GM12874 (cell line): ENCODE data around the gene CDK5R2.

Experiments
- TF ChIP-seq, protein P1 (sequence below): IDR thresholded peaks from 2 replicates; pipeline ENCODE4 v1.5.1; 2011; ENCODE audit warnings: low read depth, mild to moderate bottlenecking, control low read depth, low read length, moderate library complexity; ENCODE audit not compliant: insufficient read depth

CDK5R2 gene

DNA sequence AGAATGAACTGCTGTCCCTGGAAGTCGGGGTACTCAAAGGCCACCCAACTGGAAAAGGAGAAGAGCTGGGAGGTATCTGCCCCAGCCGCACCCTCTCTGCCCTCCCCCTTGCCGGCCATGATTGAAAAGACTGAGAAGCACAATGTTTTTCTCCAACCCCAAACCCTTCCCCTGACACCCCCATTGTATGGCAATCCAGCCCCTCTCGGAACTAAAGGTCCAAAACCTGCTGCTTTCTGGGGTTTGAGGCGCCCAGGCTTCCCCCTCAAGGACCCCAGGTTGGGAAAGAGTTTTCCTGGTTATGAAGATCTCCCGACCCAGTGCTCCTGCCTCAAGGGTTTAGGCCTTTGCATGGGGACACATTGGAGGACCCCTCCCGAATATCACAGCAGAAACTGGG, 32.7 kb downstream of the CDK5R2 start:
- TF ChIP-seq, protein P1, sequence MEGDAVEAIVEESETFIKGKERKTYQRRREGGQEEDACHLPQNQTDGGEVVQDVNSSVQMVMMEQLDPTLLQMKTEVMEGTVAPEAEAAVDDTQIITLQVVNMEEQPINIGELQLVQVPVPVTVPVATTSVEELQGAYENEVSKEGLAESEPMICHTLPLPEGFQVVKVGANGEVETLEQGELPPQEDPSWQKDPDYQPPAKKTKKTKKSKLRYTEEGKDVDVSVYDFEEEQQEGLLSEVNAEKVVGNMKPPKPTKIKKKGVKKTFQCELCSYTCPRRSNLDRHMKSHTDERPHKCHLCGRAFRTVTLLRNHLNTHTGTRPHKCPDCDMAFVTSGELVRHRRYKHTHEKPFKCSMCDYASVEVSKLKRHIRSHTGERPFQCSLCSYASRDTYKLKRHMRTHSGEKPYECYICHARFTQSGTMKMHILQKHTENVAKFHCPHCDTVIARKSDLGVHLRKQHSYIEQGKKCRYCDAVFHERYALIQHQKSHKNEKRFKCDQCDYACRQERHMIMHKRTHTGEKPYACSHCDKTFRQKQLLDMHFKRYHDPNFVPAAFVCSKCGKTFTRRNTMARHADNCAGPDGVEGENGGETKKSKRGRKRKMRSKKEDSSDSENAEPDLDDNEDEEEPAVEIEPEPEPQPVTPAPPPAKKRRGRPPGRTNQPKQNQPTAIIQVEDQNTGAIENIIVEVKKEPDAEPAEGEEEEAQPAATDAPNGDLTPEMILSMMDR, result no peak

DNA sequence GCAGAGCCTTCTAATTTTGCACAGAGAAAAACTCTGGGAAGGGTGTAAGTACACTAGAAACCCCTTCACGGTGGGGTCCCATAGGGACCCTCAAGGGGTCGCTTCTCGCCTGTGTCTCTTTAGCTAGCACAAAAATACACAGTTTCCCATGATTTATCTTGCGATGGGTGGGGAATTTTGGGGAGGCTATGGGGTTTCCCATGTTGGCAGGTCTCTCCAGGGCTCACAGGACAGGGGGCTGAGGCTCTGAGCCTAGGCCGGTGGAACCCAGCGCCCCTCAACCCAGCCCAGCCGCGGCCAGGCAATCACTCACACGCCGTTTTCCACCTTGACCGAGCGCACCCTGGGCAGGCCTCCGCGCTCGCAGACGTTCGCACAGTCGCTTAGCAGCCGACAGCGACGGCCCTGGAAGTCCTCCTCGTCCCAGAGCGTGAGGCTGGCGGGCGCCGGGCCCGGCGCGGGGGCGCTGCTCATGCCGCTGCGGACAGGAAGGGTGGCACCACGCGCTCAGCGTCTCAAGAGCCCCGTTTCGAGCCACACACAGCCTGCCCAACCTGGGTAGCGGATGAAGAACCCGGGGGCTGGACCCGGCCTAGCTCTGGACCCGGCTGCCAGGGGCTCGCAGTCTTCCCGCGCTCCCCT, 33.4 kb downstream of the CDK5R2 start:
- TF ChIP-seq, protein P1, result no peak

DNA sequence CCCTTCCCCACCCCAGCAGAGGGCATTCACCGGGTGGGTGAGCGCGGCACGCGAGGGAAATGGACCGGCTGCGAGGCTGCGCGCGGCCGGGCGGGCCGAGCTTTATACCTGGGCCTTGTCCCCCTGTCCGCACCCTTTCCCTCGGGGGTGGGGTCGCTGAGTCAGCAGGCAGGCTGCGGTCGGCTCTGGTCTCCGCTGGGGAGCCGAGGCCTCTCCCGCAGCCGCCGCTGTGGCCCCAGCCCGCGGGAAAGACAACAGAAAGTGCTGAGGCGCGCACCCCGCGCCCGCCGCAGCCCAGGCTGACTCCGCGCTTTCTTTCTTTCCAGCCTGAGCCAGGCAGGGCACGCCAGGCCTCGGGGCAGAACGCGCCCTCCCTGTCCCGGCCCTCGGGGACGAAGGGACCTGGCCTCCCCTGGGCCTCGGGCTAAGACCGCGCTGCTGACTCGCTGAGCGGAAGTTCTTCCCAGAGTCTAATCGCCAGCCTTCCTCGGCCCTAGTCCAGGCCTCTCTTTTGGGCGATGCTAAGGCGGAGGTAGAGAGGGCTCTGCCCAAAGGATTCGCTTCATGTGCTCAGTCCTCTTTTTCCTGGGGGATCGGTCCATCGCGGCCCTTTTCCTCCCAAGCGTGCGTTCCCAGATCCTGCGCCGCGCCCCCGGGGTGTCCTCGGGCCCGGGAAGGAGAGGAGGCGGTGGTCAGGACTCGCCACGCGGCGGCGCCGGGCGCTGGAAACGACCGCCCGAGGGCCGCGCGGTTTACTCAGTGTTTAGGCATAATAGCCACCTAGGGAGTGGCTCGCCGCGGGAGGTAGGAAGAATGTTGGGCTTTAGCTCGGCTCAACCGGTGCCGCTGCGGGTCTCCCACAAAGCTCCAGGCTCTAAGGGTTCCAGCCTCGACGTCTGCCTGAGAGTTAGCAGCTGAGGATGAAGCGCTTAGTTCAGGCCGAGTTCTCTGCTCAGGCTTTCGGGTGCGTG, 34.2 kb downstream of the CDK5R2 start, which contains the start of gene CRYBA2:
TSS of gene CRYBA2 (minus strand) at position 78 of the 971 bp plus-strand sequence. CDS start 246 bp downstream, outside the sequence.
- TF ChIP-seq, protein P1, result no peak

DNA sequence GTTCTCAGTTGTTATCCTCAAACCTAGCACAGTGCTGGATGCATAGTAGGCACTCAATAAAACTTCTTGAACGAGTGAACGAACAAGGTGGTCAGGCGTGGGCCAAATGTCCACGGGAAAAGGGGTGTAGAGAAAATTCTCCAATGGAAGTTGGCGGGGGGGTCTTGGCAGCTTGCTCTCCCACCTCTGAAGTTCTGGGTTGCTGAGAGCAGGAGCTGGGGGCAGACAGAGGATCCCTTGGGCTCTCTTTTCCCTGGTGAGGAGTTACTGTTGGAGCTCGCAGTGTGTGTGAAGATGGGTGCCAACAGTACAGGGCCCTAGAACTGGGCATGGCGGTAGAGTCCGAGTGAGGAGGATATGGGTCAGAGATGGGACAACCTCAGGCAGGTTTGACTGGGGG, 36.1 kb downstream of the CDK5R2 start:
- TF ChIP-seq, protein P1, result no peak

DNA sequence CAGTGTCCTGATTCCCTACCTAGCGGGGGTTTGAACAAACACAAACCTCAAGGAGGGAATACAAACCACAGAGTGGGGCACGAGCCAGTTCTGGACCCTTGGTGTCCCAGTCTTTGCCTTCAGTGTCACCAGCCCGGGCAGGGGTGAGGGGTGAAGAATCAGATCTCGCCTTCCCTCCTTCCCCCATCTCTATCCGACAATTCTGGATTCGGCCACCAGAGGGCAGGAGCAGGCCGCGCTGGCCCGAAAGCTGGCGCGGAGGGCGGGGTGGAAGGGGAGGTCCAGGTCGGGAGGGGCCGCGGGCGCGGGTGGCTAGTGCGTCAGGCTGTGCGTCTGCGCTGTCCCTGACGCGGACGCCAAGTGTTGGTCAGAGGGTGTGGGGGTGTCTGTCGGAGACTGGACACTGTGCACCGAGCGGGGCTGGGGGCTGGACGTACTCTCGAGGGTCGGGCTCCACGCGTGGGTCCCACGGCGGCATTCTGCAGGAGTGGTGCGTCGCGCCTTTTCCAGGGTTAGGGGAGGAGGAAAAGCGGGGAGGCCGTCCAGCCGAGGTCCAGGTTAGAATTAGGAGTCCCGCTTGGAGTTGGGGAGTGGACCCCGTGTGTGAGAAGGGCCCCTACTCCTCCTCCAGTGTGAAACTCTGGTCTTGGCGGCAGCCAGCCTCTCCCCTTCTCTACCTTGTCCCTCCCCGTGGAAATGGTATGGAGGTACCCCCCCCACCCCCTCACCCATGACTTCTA, 36.7 kb downstream of the CDK5R2 start:
- TF ChIP-seq, protein P1, result peak; percentile 90

DNA sequence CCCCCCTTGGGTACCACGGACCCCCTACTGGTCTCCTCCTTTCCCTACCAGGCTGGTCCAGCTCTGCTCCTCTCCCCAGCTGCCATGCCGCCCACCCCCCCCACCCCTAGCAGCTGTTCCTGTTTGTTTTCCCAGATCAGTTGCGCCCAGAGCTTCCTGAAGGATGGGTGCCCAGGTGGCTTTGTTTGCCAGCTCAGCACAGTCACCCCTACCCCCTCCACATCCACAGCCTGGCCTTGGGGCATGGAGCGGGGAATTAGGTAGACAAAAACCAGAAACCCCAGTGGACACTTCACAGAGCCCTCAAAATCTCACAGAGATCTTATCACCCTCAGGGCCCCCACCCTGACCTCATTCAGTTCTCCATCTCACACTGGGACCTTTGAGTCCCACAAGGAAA, 37.5 kb downstream of the CDK5R2 start:
- TF ChIP-seq, protein P1, result no peak

DNA sequence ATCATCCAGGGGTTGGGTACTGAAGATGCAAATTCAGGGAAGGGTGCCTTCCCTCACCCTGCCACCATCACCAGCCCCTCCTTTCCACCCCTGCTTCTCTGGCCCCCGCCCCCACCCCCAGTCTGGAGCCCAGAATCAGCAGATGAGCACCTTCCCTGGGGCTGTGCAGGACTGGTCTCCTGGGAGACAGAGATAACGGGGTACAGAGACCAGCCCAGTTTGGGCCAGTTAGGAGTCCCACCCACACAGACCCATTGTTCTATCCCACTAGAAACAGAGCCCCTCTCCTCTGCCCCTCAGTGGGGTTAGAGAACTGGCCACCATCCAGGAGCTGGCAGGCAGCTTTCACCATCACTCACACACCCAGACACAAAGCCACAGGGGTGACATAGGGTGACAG, 38.3 kb downstream of the CDK5R2 start:
- TF ChIP-seq, protein P1, result no peak
